ENCODE data around the gene TMED4.
A peak's percentile ranks its signal among the peaks of the same experiment; 100 is the strongest.

The TMED4 gene

GRCh38 chr7:44618045-44618444 lies 36.0 kb upstream of the TMED4 start:
- in situ Hi-C loops (cut with HindIII; ENCODE audit: low pct_unique_long_range_greater_than_20kb, low sequenced_read_pairs) = no loop called here
- no peak for DNase-seq (ENCODE audit: low read depth in 1 of 2, low spot score in 1 of 2)
- TF ChIP-seq JUND (IDR thresholded peaks at IDR 0.05; ENCODE audit: low read depth) = no peak

- DNase-seq (ENCODE audit: low read depth in 1 of 2, low spot score in 1 of 2) = no peak
These were observed 35.3 kb upstream of the TMED4 start for GRCh38 chr7:44617225-44617890.

GRCh38 chr7:44616545-44616944 lies 34.5 kb upstream of the TMED4 start:
- DNase-seq (ENCODE audit: low read depth in 1 of 2, low spot score in 1 of 2) = no peak
- in situ Hi-C loops (cut with HindIII; ENCODE audit: low pct_unique_long_range_greater_than_20kb, low sequenced_read_pairs) = no loop called here
- no peak for TF ChIP-seq JUND (IDR thresholded peaks at IDR 0.05; ENCODE audit: low read depth)

More at GRCh38 chr7:44617225-44617890, 35.3 kb upstream of the TMED4 start:
- no peak for TF ChIP-seq JUND (IDR thresholded peaks at IDR 0.05; ENCODE audit: low read depth)
- in situ Hi-C loops (cut with HindIII; ENCODE audit: low pct_unique_long_range_greater_than_20kb, low sequenced_read_pairs) = no loop called here

GRCh38 chr7:44615793-44616192 lies 33.8 kb upstream of the TMED4 start:
- DNase-seq (ENCODE audit: low read depth in 1 of 2, low spot score in 1 of 2) = no peak
- no peak for TF ChIP-seq JUND (IDR thresholded peaks at IDR 0.05; ENCODE audit: low read depth)
- in situ Hi-C loops (cut with HindIII; ENCODE audit: low pct_unique_long_range_greater_than_20kb, low sequenced_read_pairs) = no loop called here

GRCh38 chr7:44615149-44615611 lies 33.1 kb upstream of the TMED4 start:
- DNase-seq (ENCODE audit: low read depth in 1 of 2, low spot score in 1 of 2) = no peak
- in situ Hi-C loops (cut with HindIII; ENCODE audit: low pct_unique_long_range_greater_than_20kb, low sequenced_read_pairs) = no loop called here
- TF ChIP-seq JUND (IDR thresholded peaks at IDR 0.05; ENCODE audit: low read depth) = no peak

GRCh38 chr7:44609829-44610228 lies 27.8 kb upstream of the TMED4 start:
- TF ChIP-seq JUND (IDR thresholded peaks at IDR 0.05; ENCODE audit: low read depth) = no peak
- no peak for DNase-seq (ENCODE audit: low read depth in 1 of 2, low spot score in 1 of 2)
- in situ Hi-C loops (cut with HindIII; ENCODE audit: low pct_unique_long_range_greater_than_20kb, low sequenced_read_pairs) = no loop called here

- DNase-seq (ENCODE audit: low read depth in 1 of 2, low spot score in 1 of 2) = no peak
- in situ Hi-C loops (cut with HindIII; ENCODE audit: low pct_unique_long_range_greater_than_20kb, low sequenced_read_pairs) = no loop called here
- TF ChIP-seq JUND (IDR thresholded peaks at IDR 0.05; ENCODE audit: low read depth) = no peak
These were observed 27.1 kb upstream of the TMED4 start for GRCh38 chr7:44608916-44609648.

GRCh38 chr7:44607141-44608068 lies 25.4 kb upstream of the TMED4 start:
- no peak for TF ChIP-seq JUND (IDR thresholded peaks at IDR 0.05; ENCODE audit: low read depth)
- in situ Hi-C loops (cut with HindIII; ENCODE audit: low pct_unique_long_range_greater_than_20kb, low sequenced_read_pairs) = no loop called here
- no peak for DNase-seq (ENCODE audit: low read depth in 1 of 2, low spot score in 1 of 2)

GRCh38 chr7:44606341-44607140 lies 24.5 kb upstream of the TMED4 start, which contains the start of gene OGDH:
Gene OGDH, plus strand, starts transcription at chr7:44606627. Its CDS starts 17,717 bp downstream, at chr7:44624344.
- TF ChIP-seq JUND (IDR thresholded peaks at IDR 0.05; ENCODE audit: low read depth) = no peak
- in situ Hi-C loops (cut with HindIII; ENCODE audit: low pct_unique_long_range_greater_than_20kb, low sequenced_read_pairs) = no loop called here
- peak; percentile 99 for DNase-seq (ENCODE audit: low read depth in 1 of 2, low spot score in 1 of 2)

GRCh38 chr7:44604941-44605340 lies 22.9 kb upstream of the TMED4 start:
- TF ChIP-seq JUND (IDR thresholded peaks at IDR 0.05; ENCODE audit: low read depth) = no peak
- no peak for DNase-seq (ENCODE audit: low read depth in 1 of 2, low spot score in 1 of 2)
- in situ Hi-C loops (cut with HindIII; ENCODE audit: low pct_unique_long_range_greater_than_20kb, low sequenced_read_pairs) = no loop called here

- in situ Hi-C loops (cut with HindIII; ENCODE audit: low pct_unique_long_range_greater_than_20kb, low sequenced_read_pairs) = no loop called here
- no peak for TF ChIP-seq JUND (IDR thresholded peaks at IDR 0.05; ENCODE audit: low read depth)
- no peak for DNase-seq (ENCODE audit: low read depth in 1 of 2, low spot score in 1 of 2)
These were observed 21.2 kb upstream of the TMED4 start for GRCh38 chr7:44603193-44603592.

- no peak for TF ChIP-seq JUND (IDR thresholded peaks at IDR 0.05; ENCODE audit: low read depth)
- no peak for DNase-seq (ENCODE audit: low read depth in 1 of 2, low spot score in 1 of 2)
- in situ Hi-C loops (cut with HindIII; ENCODE audit: low pct_unique_long_range_greater_than_20kb, low sequenced_read_pairs) = no loop called here
These were observed 20.5 kb upstream of the TMED4 start for GRCh38 chr7:44602576-44602910.

Measured in T47D (cell line).